ENCODE results near the gene PCGF1. TPM values are rescaled to one million over a fixed set of nuclear protein-coding genes. Genes with fewer than 3 reads are reported as not detected.

The PCGF1 gene
- total and polyA plus RNA-seq, 2 of the 13 experiments (the other 11 are each of a cell fraction or from before 2014, with no cell fraction given): 20.4 to 22.6 TPM

GRCh38 chr2:74488643-74489481, 18.6 kb downstream of the PCGF1 start (continued):
- TF ChIP-seq UBTF (CRISPR knock-in tag; IDR thresholded peaks at IDR 0.05): peak; percentile 44; the same call in 1 of the 2 replicates
- no peak for TF ChIP-seq CHD2 (IDR thresholded peaks at IDR 0.05; ENCODE audit: low read depth, low read length)
- TF ChIP-seq LRRFIP1 (CRISPR knock-in tag; conservative IDR thresholded peaks at IDR 0.05): no peak
- TF ChIP-seq ZNF558 (CRISPR knock-in tag; IDR thresholded peaks at IDR 0.05; ENCODE audit: borderline replicate concordance): no peak
- no peak for TF ChIP-seq ZNF775 (CRISPR knock-in tag; IDR thresholded peaks at IDR 0.05; ENCODE audit: borderline replicate concordance)
- TF ChIP-seq YY1 (IDR thresholded peaks at IDR 0.05; ENCODE audit: insufficient read depth, insufficient replicate concordance, low read depth, low read length): no peak
- TF ChIP-seq ZNF337 (CRISPR knock-in tag; IDR thresholded peaks at IDR 0.05; ENCODE audit: borderline replicate concordance, low read depth): no peak
- no peak for TF ChIP-seq KLF9 (CRISPR knock-in tag; IDR thresholded peaks at IDR 0.05; ENCODE audit: low read depth)
- peak; percentile 78 for TF ChIP-seq ARNTL (CRISPR knock-in tag; IDR thresholded peaks at IDR 0.05)
- peak; percentile 87 for TF ChIP-seq TBX3 (IDR thresholded peaks at IDR 0.05; ENCODE audit: borderline replicate concordance)
- no peak for TF ChIP-seq TFE3 (CRISPR knock-in tag; IDR thresholded peaks at IDR 0.05)
- TF ChIP-seq PCBP2 (optimal IDR thresholded peaks at IDR 0.05; ENCODE audit: low read depth, low read length, poor library complexity, severe bottlenecking): no peak
- TF ChIP-seq BRCA1 (CRISPR knock-in tag; IDR thresholded peaks at IDR 0.05): no peak
- TF ChIP-seq HIC2 (CRISPR knock-in tag; IDR thresholded peaks at IDR 0.05; ENCODE audit: low read depth): no peak
- TF ChIP-seq ZZZ3 (CRISPR knock-in tag; IDR thresholded peaks at IDR 0.05; ENCODE audit: borderline replicate concordance): no peak
- no peak for TF ChIP-seq RARG (CRISPR knock-in tag; IDR thresholded peaks at IDR 0.05; ENCODE audit: low read depth)
- no peak for TF ChIP-seq ZNF776 (CRISPR knock-in tag; IDR thresholded peaks at IDR 0.05)
- TF ChIP-seq KLF12 (CRISPR knock-in tag; IDR thresholded peaks at IDR 0.05; ENCODE audit: borderline replicate concordance): no peak
- no peak for TF ChIP-seq TP53 (CRISPR knock-in tag; conservative IDR thresholded peaks at IDR 0.05)
- no peak for TF ChIP-seq ZNF83 (CRISPR knock-in tag; IDR thresholded peaks at IDR 0.05; ENCODE audit: borderline replicate concordance)
- no peak for TF ChIP-seq U2AF1 (optimal IDR thresholded peaks at IDR 0.05; ENCODE audit: low read depth, low read length)
- no peak for TF ChIP-seq ZNF143 (CRISPR knock-in tag; IDR thresholded peaks at IDR 0.05)
